Measurements from ENCODE around the gene SIGLEC14.
A peak's percentile ranks its signal among the peaks of the same experiment; 100 is the strongest.

The SIGLEC14 gene

DNA sequence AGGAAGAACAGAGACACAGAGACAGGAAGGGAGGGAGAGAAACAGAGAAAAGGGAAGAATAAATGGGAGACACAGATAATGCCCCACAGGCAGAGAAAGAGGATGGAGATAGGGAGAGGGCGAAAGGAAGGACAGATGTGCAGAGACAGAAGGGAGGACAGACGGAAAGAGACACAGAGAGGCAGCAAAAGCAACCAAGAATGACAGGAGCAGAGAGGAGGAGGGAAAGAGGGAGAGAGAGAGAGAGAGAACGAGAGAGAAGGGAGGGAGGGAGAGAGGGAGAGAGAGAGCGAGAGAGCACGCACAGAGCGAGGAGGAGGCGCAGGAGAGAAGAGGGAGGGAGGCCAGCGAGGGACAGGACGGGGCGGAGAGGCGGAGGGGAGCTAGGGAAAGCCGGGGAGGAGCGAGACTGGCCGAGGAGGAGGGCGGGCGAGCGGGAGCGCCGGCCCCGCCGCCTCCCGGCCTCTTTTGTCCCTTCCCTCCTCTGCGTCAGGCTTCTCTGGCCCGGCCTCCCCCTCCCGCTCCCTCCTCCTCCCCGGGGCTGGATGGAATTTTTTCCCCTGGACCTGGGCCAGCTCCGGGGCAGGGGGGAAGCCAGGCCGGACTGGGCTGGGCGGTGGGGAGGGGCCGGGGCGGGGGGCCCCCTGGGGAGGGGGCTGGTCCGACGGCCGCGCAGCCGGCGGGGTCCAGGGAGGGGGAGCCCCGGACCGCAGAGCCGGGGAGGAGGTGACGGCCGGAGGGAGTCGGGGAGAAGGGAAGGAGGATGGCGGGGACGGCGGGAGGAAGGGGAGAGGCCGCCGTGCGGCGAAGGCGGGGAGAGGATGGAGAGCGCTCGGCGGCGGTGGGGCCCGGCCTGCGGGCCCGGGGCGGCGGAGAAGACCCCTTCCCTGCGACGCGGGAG lies 42.3 kb upstream of the SIGLEC14 start (continued):
- TF ChIP-seq ZNF354C (tag by site-specific recombination; IDR thresholded peaks at IDR 0.05; ENCODE audit: borderline replicate concordance, low read depth) (no peak), SCRT1 (tag by site-specific recombination; IDR thresholded peaks at IDR 0.05; ENCODE audit: borderline replicate concordance) (peak; percentile 23), ZBTB20 (tag by site-specific recombination; IDR thresholded peaks at IDR 0.05) (peak; percentile 86), SP7 (tag by site-specific recombination; IDR thresholded peaks at IDR 0.05) (peak; percentile 93), ZNF112 (tag by site-specific recombination; IDR thresholded peaks at IDR 0.05) (no peak; the same call in 1 of the 2 replicates), ZFP3 (tag by site-specific recombination; IDR thresholded peaks at IDR 0.05; ENCODE audit: low read depth) (no peak), ZNF146 (tag by site-specific recombination; IDR thresholded peaks at IDR 0.05) (no peak), ZFHX2 (tag by site-specific recombination; conservative IDR thresholded peaks at IDR 0.05) (peak; percentile 80), ZNF76 (tag by site-specific recombination; IDR thresholded peaks at IDR 0.05; ENCODE audit: borderline replicate concordance, low read depth) (peak; percentile 30), SCRT2 (tag by site-specific recombination; IDR thresholded peaks at IDR 0.05) (no peak), ZNF302 (tag by site-specific recombination; IDR thresholded peaks at IDR 0.05; ENCODE audit: low read depth) (0 out of 2 replicates have a peak, but pooled peaks have one; percentile 71), YY1 (tag by site-specific recombination; IDR thresholded peaks at IDR 0.05) (no peak; the same call in 1 of the 2 replicates), KLF7 (tag by site-specific recombination; IDR thresholded peaks at IDR 0.05; ENCODE audit: borderline replicate concordance) (peak; percentile 96), SETDB1 (IDR thresholded peaks at IDR 0.05; ENCODE audit: insufficient read length, low read length) (no peak), ZNF155 (tag by site-specific recombination; IDR thresholded peaks at IDR 0.05) (no peak; the same call in 1 of the 2 replicates), ZNF221 (tag by site-specific recombination; IDR thresholded peaks at IDR 0.05; ENCODE audit: borderline replicate concordance) (no peak)
- TF ChIP-seq, protein P1, sequence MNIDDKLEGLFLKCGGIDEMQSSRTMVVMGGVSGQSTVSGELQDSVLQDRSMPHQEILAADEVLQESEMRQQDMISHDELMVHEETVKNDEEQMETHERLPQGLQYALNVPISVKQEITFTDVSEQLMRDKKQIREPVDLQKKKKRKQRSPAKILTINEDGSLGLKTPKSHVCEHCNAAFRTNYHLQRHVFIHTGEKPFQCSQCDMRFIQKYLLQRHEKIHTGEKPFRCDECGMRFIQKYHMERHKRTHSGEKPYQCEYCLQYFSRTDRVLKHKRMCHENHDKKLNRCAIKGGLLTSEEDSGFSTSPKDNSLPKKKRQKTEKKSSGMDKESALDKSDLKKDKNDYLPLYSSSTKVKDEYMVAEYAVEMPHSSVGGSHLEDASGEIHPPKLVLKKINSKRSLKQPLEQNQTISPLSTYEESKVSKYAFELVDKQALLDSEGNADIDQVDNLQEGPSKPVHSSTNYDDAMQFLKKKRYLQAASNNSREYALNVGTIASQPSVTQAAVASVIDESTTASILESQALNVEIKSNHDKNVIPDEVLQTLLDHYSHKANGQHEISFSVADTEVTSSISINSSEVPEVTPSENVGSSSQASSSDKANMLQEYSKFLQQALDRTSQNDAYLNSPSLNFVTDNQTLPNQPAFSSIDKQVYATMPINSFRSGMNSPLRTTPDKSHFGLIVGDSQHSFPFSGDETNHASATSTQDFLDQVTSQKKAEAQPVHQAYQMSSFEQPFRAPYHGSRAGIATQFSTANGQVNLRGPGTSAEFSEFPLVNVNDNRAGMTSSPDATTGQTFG (tag by site-specific recombination; IDR thresholded peaks at IDR 0.05; ENCODE audit: borderline replicate concordance), result peak; percentile 89; the same call in 1 of the 2 replicates
- TF ChIP-seq, protein P2, sequence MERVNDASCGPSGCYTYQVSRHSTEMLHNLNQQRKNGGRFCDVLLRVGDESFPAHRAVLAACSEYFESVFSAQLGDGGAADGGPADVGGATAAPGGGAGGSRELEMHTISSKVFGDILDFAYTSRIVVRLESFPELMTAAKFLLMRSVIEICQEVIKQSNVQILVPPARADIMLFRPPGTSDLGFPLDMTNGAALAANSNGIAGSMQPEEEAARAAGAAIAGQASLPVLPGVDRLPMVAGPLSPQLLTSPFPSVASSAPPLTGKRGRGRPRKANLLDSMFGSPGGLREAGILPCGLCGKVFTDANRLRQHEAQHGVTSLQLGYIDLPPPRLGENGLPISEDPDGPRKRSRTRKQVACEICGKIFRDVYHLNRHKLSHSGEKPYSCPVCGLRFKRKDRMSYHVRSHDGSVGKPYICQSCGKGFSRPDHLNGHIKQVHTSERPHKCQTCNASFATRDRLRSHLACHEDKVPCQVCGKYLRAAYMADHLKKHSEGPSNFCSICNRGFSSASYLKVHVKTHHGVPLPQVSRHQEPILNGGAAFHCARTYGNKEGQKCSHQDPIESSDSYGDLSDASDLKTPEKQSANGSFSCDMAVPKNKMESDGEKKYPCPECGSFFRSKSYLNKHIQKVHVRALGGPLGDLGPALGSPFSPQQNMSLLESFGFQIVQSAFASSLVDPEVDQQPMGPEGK (tag by site-specific recombination; IDR thresholded peaks at IDR 0.05), result peak; percentile 85; the same call in 1 of the 2 replicates
- TF ChIP-seq, protein P3, sequence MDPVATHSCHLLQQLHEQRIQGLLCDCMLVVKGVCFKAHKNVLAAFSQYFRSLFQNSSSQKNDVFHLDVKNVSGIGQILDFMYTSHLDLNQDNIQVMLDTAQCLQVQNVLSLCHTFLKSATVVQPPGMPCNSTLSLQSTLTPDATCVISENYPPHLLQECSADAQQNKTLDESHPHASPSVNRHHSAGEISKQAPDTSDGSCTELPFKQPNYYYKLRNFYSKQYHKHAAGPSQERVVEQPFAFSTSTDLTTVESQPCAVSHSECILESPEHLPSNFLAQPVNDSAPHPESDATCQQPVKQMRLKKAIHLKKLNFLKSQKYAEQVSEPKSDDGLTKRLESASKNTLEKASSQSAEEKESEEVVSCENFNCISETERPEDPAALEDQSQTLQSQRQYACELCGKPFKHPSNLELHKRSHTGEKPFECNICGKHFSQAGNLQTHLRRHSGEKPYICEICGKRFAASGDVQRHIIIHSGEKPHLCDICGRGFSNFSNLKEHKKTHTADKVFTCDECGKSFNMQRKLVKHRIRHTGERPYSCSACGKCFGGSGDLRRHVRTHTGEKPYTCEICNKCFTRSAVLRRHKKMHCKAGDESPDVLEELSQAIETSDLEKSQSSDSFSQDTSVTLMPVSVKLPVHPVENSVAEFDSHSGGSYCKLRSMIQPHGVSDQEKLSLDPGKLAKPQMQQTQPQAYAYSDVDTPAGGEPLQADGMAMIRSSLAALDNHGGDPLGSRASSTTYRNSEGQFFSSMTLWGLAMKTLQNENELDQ (tag by site-specific recombination; IDR thresholded peaks at IDR 0.05; ENCODE audit: low read depth), result no peak
- TF ChIP-seq, protein P4, sequence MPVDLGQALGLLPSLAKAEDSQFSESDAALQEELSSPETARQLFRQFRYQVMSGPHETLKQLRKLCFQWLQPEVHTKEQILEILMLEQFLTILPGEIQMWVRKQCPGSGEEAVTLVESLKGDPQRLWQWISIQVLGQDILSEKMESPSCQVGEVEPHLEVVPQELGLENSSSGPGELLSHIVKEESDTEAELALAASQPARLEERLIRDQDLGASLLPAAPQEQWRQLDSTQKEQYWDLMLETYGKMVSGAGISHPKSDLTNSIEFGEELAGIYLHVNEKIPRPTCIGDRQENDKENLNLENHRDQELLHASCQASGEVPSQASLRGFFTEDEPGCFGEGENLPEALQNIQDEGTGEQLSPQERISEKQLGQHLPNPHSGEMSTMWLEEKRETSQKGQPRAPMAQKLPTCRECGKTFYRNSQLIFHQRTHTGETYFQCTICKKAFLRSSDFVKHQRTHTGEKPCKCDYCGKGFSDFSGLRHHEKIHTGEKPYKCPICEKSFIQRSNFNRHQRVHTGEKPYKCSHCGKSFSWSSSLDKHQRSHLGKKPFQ (tag by site-specific recombination; IDR thresholded peaks at IDR 0.05), result no peak
- TF ChIP-seq, protein P5, sequence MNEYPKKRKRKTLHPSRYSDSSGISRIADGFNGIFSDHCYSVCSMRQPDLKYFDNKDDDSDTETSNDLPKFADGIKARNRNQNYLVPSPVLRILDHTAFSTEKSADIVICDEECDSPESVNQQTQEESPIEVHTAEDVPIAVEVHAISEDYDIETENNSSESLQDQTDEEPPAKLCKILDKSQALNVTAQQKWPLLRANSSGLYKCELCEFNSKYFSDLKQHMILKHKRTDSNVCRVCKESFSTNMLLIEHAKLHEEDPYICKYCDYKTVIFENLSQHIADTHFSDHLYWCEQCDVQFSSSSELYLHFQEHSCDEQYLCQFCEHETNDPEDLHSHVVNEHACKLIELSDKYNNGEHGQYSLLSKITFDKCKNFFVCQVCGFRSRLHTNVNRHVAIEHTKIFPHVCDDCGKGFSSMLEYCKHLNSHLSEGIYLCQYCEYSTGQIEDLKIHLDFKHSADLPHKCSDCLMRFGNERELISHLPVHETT (tag by site-specific recombination; IDR thresholded peaks at IDR 0.05), result peak; percentile 70; the same call in 1 of the 2 replicates
- TF ChIP-seq, protein P6, sequence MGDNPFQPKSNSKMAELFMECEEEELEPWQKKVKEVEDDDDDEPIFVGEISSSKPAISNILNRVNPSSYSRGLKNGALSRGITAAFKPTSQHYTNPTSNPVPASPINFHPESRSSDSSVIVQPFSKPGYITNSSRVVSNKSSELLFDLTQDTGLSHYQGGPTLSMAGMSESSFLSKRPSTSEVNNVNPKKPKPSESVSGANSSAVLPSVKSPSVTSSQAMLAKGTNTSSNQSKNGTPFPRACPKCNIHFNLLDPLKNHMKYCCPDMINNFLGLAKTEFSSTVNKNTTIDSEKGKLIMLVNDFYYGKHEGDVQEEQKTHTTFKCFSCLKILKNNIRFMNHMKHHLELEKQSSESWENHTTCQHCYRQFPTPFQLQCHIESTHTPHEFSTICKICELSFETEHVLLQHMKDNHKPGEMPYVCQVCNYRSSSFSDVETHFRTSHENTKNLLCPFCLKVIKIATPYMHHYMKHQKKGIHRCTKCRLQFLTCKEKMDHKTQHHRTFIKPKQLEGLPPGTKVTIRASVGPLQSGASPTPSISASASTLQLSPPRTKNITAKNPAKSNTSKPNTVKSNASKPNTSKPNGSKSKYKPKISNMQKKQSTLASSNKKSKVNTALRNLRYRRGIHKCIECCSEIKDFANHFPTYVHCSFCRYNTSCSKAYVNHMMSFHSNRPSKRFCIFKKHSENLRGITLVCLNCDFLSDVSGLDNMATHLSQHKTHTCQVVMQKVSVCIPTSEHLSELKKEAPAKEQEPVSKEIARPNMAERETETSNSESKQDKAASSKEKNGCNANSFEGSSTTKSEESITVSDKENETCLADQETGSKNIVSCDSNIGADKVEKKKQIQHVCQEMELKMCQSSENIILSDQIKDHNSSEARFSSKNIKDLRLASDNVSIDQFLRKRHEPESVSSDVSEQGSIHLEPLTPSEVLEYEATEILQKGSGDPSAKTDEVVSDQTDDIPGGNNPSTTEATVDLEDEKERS (tag by site-specific recombination; IDR thresholded peaks at IDR 0.05), result 0 out of 2 replicates have a peak, but pooled peaks have one; percentile 10

All from HEK293 (cell line).